Caco-2 (cell line): Measurements from ENCODE around the gene ZNF550. TPM values are rescaled to one million over a fixed set of nuclear protein-coding genes. Genes with fewer than 3 reads are reported as not detected.

Experiments used
- BruUV-seq: library from RNA; stranded (reverse); fragments of 400-500 nt; replicated peaks from 2 replicates; lab custom pipeline; 2021; lab: Mats Ljungman, UMichigan
- CTCF ChIA-PET: fragments of 300-600 bp; sonication (Branson Sonifier 250); formaldehyde crosslinking; loops from one replicate; lab custom pipeline; 2022; ENCODE audit warnings: antibody characterized with exemption; lab: Charles Lee
- POLR2A ChIA-PET: fragments of 300-600 bp; sonication (Branson Sonifier 250); formaldehyde crosslinking; loops from one replicate; lab custom pipeline; 2022; ENCODE audit warnings: antibody characterized with exemption; lab: Charles Lee
- DNase-seq, 2 experiments: peaks; one replicate each; pipeline versions ENCODE4 v3.0.0 to v3.0.0-alpha.2; 2020 to 2022
- H3K27me3 ChIP-seq: replicated peaks from 2 replicates; pipeline ENCODE4 v1.6.0; 2011; ENCODE audit warnings: low read length; ENCODE audit not compliant: control insufficient read depth, insufficient read depth
- H3K36me3 ChIP-seq: 2 replicates; pipeline ENCODE4 v1.5.1; 2011; ENCODE audit warnings: low read length; ENCODE audit not compliant: control insufficient read depth, insufficient read depth
- H3K4me1 ChIP-seq: fragments of 250-450 bp; sonication (Bioruptor Pico); 2 replicates; pipeline ENCODE4 v1.5.1; 2020; ENCODE audit warnings: mild to moderate bottlenecking
- H3K4me3 ChIP-seq: 2 replicates; pipeline ENCODE4 v1.5.1; 2011; ENCODE audit warnings: low read depth, mild to moderate bottlenecking, control low read depth, low read length
- H3K9me3 ChIP-seq: fragments of 250-450 bp; sonication (Bioruptor Pico); 2 replicates; pipeline ENCODE4 v1.5.1; 2020; ENCODE audit warnings: mild to moderate bottlenecking, moderate library complexity
- H3K27ac Mint-ChIP-seq: one replicate; pipeline ENCODE4 v1.8.0; 2022; ENCODE audit warnings: mixed read lengths; ENCODE audit not compliant: unreplicated experiment
- H3K27me3 Mint-ChIP-seq: one replicate; pipeline ENCODE4 v1.8.0; 2022; ENCODE audit warnings: mixed read lengths; ENCODE audit not compliant: insufficient read depth, unreplicated experiment
- H3K36me3 Mint-ChIP-seq: one replicate; pipeline ENCODE4 v1.8.0; 2022; ENCODE audit warnings: mild to moderate bottlenecking, mixed read lengths; ENCODE audit not compliant: insufficient read depth, unreplicated experiment
- H3K4me1 Mint-ChIP-seq: one replicate; pipeline ENCODE4 v1.8.0; 2022; ENCODE audit warnings: low read depth, mixed read lengths; ENCODE audit not compliant: unreplicated experiment
- H3K4me3 Mint-ChIP-seq: one replicate; pipeline ENCODE4 v1.8.0; 2022; ENCODE audit warnings: mild to moderate bottlenecking, moderate library complexity, mixed read lengths; ENCODE audit not compliant: unreplicated experiment
- H3K9me3 Mint-ChIP-seq: one replicate; pipeline ENCODE4 v1.8.0; 2022; ENCODE audit warnings: mixed read lengths; ENCODE audit not compliant: unreplicated experiment
- CTCF ChIP-seq, 2 experiments: fragments of 200-600 bp in 1 of 2; IDR thresholded peaks; 1 replicate in 1 of 2; 2 replicates in 1 of 2; pipeline versions ENCODE4 v1.5.1 to v1.8.0; 2011 to 2022; ENCODE audit warnings: antibody characterized with exemption in 1 of 2, control low read depth in 1 of 2, inconsistent platforms in 1 of 2, low read depth in 1 of 2, low read length in 1 of 2, mild to moderate bottlenecking in 1 of 2, moderate library complexity in 1 of 2; ENCODE audit not compliant: insufficient read depth in 1 of 2, severe bottlenecking in 1 of 2, unreplicated experiment in 1 of 2
- intact Hi-C: fragments of 100-400 bp; cut with micrococcal nuclease; formaldehyde crosslinking; loops from one replicate; pipeline ENCODE4 v1.10.0; 2022; ENCODE audit not compliant: unreplicated experiment
- total RNA-seq: library from RNA; stranded (reverse); gene quantifications from 2 replicates; pipeline ENCODE4 v1.2.3, GENCODE V29; 2022

The ZNF550 gene
- total RNA-seq, 1 experiment from 2014 or later = 11.5 TPM

- Mint-ChIP-seq H3K9me3 (peaks cover 32% of the 10 kb centered on the region), H3K4me1 (no peaks in the 10 kb centered on the region), H3K36me3 (peaks cover 9% of the 10 kb centered on the region), H3K27me3 (peaks cover 4% of the 10 kb centered on the region), H3K4me3 (peak overlapping the region; percentile 77), H3K27ac (peak overlapping the region; percentile 19)
- BruUV-seq = no TSS peak
- ChIA-PET CTCF (interaction anchor here (1.3 kb wide), 1 partner anchor 34 kb away, joined by 5 read pairs; the partner anchor contains the start of gene ZNF211), POLR2A (no interaction called here)
- Histone ChIP-seq H3K9me3 (0 out of 2 replicates have a peak, but pooled peaks cover 10% of the 10 kb centered on the region), H3K36me3 (no peaks in the 10 kb centered on the region), H3K4me1 (no peaks in the 10 kb centered on the region; the same call in 1 of the 2 replicates), H3K27me3 (no peaks in the 10 kb centered on the region), H3K4me3 (peak overlapping the region; percentile 83)
- DNase-seq = no peak
- TF ChIP-seq CTCF (IDR thresholded peaks at IDR 0.05; ENCODE audit: insufficient read depth in 1 of 2, low read depth in 1 of 2, low read length in 1 of 2, severe bottlenecking in 1 of 2, unreplicated experiment in 1 of 2) = no peak
- intact Hi-C loops = loop anchor here (1.0 kb wide), 2 partner anchors 21 to 34 kb away; partner anchors contain the start of genes ZNF211 and ZNF416
These were observed 39.7 kb upstream of the ZNF550 start for GRCh38 chr19:57599377-57599760.

GRCh38 chr19:57587529-57587928 is 27.9 kb upstream of the ZNF550 start:
- no TSS peak for BruUV-seq
- ChIA-PET CTCF (no interaction called here), POLR2A (no interaction called here)
- no peaks in the 10 kb centered on the region for H3K36me3 ChIP-seq
- Mint-ChIP-seq H3K4me1 (no peaks in the 10 kb centered on the region), H3K9me3 (peaks cover 42% of the 10 kb centered on the region), H3K36me3 (no peaks in the 10 kb centered on the region), H3K4me3 (no peak overlapping the region), H3K27ac (no peak overlapping the region), H3K27me3 (no peaks in the 10 kb centered on the region)
- H3K27me3 ChIP-seq = no peaks in the 10 kb centered on the region
- no peaks in the 10 kb centered on the region for H3K4me1 ChIP-seq
- no peak for DNase-seq
- H3K4me3 ChIP-seq = no peak overlapping the region
- H3K9me3 ChIP-seq = no peaks in the 10 kb centered on the region
- no peak for TF ChIP-seq CTCF (IDR thresholded peaks at IDR 0.05; ENCODE audit: insufficient read depth in 1 of 2, low read depth in 1 of 2, low read length in 1 of 2, severe bottlenecking in 1 of 2, unreplicated experiment in 1 of 2)
- intact Hi-C loops = no loop called here

DNA sequence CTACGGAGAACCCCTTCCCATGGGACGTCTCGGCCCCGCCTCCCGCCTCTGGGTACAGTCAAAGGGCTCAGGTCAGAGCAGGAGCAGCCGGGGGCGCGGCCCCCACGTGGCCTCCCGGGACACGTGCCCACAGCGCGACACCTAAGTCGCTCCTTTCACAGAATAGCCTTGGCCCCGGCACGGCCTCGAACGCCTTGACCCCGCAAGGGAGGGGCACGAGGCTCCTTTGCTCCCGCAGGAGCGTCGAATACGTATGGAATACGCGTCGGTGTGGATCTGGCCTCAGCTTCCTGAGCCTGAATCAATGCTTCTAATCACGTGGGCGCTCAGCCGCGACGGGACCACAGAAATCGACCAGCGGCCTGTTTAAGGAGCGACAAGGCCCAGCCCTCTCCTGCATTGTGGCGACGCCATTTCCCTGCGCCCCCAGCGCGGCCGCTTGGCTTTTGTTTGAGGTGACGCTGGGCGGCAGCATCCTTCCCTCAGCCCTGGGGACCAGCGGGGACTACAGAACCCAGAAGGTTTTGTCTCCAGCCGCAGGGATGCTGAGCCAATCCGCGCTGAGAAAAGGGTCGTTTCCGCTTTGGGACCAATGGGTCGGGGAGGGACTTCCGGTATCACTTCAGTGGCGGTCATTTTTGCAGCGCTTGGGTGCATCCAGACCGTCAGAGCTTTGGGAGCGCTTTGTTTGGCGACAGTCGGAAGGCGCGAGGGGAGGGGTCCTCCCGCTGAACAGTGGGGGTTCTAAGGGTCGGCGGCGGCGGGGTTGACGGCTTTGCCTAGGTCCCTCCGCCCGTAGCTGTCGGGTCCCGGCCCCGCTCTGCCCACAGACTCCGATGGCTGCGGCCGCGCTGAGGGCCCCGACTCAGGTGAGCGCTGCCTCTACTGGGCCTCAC is 24.1 kb upstream of the ZNF550 start, which contains the start of gene ZIK1:
TSS of gene ZIK1 (plus strand) at position 625 of the 896 bp plus-strand sequence. CDS start at position 837, 212 bp downstream.
- no peaks in the 10 kb centered on the region for H3K27me3 ChIP-seq
- H3K36me3 ChIP-seq = no peaks in the 10 kb centered on the region
- no peaks in the 10 kb centered on the region for H3K27me3 Mint-ChIP-seq
- ChIA-PET POLR2A (no interaction called here), CTCF (no interaction called here)
- no peaks in the 10 kb centered on the region for H3K4me1 Mint-ChIP-seq
- intact Hi-C loops = no loop called here
- no peaks in the 10 kb centered on the region for H3K36me3 Mint-ChIP-seq
- no peak within 1 kb of the TSS for H3K4me3 Mint-ChIP-seq
- no peaks in the 10 kb centered on the region for H3K4me1 ChIP-seq
- no peak within 1 kb of the TSS for H3K27ac Mint-ChIP-seq
- no TSS peak for BruUV-seq
- no peaks in the 10 kb centered on the region for H3K9me3 ChIP-seq
- no peak for TF ChIP-seq CTCF (IDR thresholded peaks at IDR 0.05; ENCODE audit: insufficient read depth in 1 of 2, low read depth in 1 of 2, low read length in 1 of 2, severe bottlenecking in 1 of 2, unreplicated experiment in 1 of 2)
- peaks cover 42% of the 10 kb centered on the region for H3K9me3 Mint-ChIP-seq
- DNase-seq = no peak
- H3K4me3 ChIP-seq = no peak within 1 kb of the TSS
